Lower leg skin (tissue), 4 donors: Measurements from ENCODE around the gene ZXDA. TPM values are rescaled to one million over a fixed set of nuclear protein-coding genes. Genes with fewer than 3 reads are reported as not detected.

Experiments
- DNase-seq, 2 donors: peaks; one replicate each; pipeline ENCODE4 v3.0.0-alpha.2; 2019; ENCODE audit warnings: low spot score in 2 of 2
- H3K4me3 ChIP-seq: fragments of 200-600 bp; sonication (generic); 2 replicates; pipeline ENCODE4 v1.5.1; 2017; ENCODE audit warnings: mild to moderate bottlenecking, low read depth; ENCODE audit not compliant: poor library complexity, severe bottlenecking
- CTCF ChIP-seq, 3 donors: fragments of 450-650 bp; IDR thresholded peaks; one replicate each; pipeline ENCODE4 v1.5.1; 2016; ENCODE audit warnings: antibody characterized with exemption in 3 of 3, mild to moderate bottlenecking in 3 of 3, moderate library complexity in 2 of 3
- POLR2A ChIP-seq, 2 donors: fragments of 450-650 bp; IDR thresholded peaks; one replicate each; pipeline ENCODE4 v1.6.1; 2016 to 2017; ENCODE audit warnings: antibody characterized with exemption in 2 of 2, mild to moderate bottlenecking in 1 of 2, moderate library complexity in 1 of 2
- WGBS, 2 donors: methylation state at CpG; one replicate each; pipeline ENCODE4 v1.1.5; 2018; 5-methylcytosine and 5-hydroxymethylcytosine counted together
- intact Hi-C: fragments of 100-400 bp; cut with DNase I; formaldehyde crosslinking; loops from one replicate; pipeline ENCODE4 v1.15.0; 2023; ENCODE audit warnings: low total_unique reads
- total RNA-seq, 4 donors: library from RNA; depleted of rRNA; stranded (reverse); fragments of >200 nt; gene quantifications; one replicate each; pipeline ENCODE4 v1.1.0, GENCODE V29; 2016

ZXDA gene
- total RNA-seq, 4 donors from 2014 or later, result 8.7 to 23.4 (median 11.4) TPM

GRCh38 chrX:57899906-57900305, 10.4 kb downstream of the ZXDA start:
- no peak for DNase-seq
- TF ChIP-seq POLR2A (IDR thresholded peaks at IDR 0.05) (no peak), CTCF (IDR thresholded peaks at IDR 0.05) (no peak)
- H3K4me3 ChIP-seq, result no peak overlapping the region
- intact Hi-C loops, result no loop called here

GRCh38 chrX:57899064-57899463, 11.2 kb downstream of the ZXDA start:
- intact Hi-C loops, result no loop called here
- 55 to 89% methylated on average over 1 of the region's 1 CpG for WGBS, 2 donors
- no peak for DNase-seq
- TF ChIP-seq POLR2A (IDR thresholded peaks at IDR 0.05), result no peak
- TF ChIP-seq CTCF (IDR thresholded peaks at IDR 0.05), result no peak
- H3K4me3 ChIP-seq, result no peak overlapping the region

GRCh38 chrX:57871463-57871862, 38.8 kb downstream of the ZXDA start:
- WGBS, 2 donors, result 92 to 93% methylated on average over 6 of the region's 6 CpGs
- no peak for DNase-seq
- intact Hi-C loops, result no loop called here
- no peak for TF ChIP-seq CTCF (IDR thresholded peaks at IDR 0.05)
- no peak for TF ChIP-seq POLR2A (IDR thresholded peaks at IDR 0.05)
- no peak overlapping the region for H3K4me3 ChIP-seq

Other genes with a start within 250 kb of the ZXDA start
- under 1 TPM in 1 of 4 donors, not detected in 3; 0.34 TPM for gene NLRP2B, start 230.2 kb downstream of the ZXDA start, total RNA-seq